ENCODE results near the gene DCTD. TPM values are rescaled to one million over a fixed set of nuclear protein-coding genes. Genes with fewer than 3 reads are reported as not detected.

Gene DCTD
- total RNA-seq, 1 experiment from 2014 or later = 126 TPM

DNA sequence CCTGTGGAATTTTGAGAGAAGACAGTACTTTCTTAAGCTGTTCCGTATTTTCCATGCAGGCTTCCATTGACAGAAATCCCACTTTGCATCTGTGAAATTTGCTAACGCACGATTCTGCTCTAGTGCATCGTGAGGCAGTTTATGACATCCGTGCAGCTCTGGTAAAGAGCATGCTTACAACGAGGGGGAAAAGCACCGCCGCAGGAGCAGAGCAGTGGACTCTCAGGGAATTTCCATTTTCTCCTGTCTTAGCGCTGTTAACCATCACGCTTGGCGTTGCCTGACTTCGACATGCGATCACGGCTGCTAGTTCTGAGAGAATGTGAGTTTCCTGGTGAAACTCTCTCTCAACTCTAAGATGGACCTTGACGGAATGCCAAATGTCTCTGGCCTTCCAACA lies 43.9 kb downstream of the DCTD start:
- DNase-seq (ENCODE audit: low spot score) = no peak

DNA sequence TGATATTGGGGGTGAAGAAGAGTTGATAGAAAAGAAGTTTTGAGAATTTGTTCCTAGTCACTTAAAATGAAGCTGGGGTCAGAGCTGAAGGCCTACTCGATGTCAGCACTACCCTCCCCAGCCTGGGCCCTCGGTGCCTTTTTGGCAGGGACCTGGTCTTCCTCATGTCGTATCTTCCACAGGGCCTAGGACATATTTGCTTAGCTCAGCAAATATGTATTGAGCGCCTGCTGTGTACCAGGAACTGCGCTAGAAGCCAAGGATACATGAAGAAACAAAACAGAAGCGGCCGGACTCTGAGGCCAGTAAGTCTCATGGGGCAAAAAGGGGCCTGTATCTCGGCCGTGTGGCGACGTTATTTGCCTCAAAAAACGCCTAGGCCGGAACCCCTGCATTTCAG lies 44.3 kb downstream of the DCTD start:
- DNase-seq (ENCODE audit: low spot score) = no peak

DNA sequence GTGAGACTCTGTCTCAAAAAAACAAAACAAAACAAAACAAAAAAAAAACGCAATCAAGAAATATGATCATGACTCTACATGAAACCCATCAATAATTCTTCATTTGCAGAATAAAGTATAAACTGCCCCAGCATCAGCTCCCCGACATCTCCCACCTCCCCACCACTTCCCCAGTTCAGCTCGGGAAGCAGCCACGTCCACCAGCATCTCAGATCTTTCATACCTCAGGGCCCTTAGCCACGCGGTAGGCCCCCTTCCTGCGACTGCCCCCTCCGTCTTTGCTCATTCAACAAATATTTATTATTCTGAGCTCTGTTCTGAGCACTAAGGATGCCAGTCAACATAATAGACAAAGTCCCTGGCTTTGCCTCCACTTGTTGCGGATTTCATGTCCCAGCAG lies 45.6 kb downstream of the DCTD start:
- DNase-seq (ENCODE audit: low spot score) = no peak

DNA sequence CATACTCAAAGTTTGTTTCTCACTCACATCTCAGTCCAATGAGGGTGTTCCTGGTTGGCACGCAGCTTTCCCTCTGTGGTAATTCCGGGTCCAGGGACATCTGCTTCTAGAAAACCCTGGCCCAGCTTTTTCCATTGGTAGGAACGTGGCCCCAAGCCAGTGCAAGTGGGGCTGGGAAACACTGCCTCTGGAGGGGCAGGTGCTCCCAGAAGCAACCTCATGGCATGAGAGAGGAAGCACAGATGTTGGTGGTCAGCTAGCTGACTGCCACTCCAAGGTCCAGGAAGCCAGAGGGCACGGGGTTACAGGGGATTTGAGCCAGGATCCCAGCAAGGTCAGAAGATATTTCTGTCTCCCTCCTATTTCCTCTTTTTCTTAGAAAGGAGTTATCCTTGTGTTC lies 47.5 kb downstream of the DCTD start:
- DNase-seq (ENCODE audit: low spot score) = no peak

DNA sequence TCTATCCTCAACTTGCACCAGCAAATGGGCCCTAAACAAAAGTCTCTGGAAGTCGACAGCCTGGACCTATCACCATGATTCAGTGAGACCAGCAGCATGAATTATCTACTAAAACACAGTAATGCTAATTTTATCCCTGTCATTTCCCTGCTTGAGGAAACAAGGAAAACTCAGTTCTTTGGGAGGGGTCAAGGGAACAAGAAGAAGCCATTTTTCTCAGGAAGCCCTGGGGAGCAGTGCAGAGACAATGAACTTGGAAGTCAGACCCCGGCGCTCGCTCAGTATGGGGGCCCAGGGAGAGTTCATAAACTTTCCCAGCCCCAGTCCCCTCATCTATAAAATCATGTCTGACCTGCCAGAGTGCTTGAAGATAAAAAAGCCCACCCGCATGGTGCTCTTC lies 50.4 kb downstream of the DCTD start:
- DNase-seq (ENCODE audit: low spot score) = no peak

DNA sequence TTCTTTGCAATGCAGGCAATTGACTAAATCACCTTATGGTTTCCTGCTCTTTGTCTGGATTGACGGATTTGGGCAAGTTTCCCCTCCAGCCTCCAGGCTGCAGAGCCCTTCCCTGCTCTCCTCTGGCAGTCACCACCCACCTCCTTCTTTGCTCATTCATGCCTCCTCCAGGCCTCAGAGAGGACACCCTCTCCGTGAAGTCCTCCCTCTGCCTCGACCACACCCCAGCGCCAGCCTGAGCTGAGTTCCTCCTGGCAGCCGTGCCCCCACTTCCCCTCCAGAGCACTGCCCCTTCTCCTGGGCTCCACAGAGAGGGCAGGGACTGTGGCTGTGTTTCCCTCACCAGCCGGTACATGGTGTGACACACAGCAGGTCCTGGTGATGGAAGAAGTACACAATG lies 53.7 kb downstream of the DCTD start:
- no peak for DNase-seq (ENCODE audit: low spot score)

DNA sequence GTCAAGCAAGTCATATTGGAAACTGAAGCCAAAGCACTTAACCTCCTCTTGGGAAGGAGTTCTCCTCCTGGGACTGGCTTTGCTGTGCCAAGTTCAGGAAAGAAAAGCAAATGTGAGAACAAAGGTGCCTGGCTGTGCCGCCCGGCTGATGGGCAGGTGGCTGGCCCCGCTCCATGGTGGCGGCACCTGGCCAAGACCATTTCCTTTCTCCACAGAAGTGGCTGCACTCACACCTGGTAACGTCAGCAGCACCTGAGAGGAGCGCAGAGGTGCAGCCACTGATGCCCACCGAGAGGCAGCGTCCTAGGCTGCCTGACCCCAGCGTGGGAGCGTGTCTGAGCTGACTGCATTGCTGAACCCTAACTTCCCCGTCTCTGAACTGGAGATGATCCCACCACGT lies 54.3 kb downstream of the DCTD start:
- DNase-seq (ENCODE audit: low spot score) = no peak

DNA sequence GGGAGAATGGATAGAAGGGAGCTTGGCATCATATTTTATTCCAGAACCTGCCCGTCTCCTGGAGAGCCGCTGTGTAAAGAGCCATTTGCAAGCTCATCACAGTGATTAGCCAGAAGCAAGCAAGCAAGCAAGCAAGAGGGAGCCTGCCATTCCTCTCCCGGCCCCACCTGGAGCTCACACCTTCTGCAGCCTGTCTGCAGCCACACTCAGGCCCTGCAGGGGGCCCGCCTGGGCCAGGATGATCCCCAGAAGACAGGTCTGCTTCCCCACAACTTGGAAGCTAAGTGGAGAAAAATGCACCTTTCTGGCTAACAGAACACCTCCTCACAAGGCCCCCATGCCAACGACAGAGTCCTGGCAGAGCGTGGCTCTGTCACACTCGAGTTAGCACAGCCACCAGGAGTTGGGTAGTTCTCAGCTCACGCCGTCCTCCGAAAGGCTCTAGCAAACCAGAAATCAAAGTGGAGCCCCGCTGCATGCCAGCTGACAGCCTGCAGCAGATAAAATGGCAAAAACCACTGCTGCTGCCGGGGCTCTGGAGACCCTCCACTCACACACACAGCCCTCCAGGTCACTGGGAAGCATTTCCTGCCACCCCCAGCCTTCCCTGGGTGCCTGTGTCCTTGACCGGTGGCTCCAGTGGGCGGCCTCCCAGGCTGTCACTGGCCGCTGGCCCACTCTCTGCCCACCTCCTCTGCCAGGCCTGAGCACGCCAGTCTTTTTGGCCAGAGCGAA lies 54.9 kb downstream of the DCTD start:
- DNase-seq (ENCODE audit: low spot score) = no peak

DNA sequence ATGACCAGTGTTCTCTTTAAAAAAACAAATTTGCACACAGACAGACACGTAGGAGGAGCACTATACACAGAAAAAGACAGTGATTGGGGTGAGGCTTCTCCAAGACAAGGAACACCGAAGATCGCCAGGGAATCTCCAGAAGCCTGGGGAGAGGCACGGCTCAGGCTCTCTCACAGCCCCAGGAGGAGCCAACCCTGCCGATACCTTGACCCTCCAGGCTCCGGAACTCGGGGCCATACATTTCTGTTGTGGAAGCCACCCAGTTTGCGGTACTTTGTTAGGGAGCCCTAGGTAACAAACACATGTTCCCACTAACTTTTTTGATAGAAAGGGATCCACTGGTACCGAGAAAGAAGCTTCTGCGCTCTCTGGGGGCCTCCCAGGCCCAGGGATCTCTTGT lies 55.8 kb downstream of the DCTD start:
- DNase-seq (ENCODE audit: low spot score) = no peak

DNA sequence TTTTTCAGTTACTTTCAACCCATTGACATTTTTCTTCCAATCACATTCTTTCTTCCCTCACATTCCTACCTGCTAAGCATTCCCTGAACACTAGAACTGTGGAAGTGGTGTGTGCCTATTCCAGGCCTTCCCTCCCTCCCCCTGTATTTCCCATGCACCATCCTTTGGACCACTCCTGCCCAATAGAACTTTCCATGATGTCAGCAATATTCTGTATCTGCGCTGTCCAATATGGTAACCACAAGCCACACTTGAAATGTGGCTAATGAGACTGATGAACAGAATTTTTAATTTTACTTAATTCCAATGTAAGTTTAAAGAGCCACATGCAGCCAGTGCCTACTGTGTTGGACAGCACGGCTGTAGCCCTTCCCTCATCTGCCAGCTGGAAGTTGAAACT lies 57.5 kb downstream of the DCTD start:
- no peak for DNase-seq (ENCODE audit: low spot score)

DNA sequence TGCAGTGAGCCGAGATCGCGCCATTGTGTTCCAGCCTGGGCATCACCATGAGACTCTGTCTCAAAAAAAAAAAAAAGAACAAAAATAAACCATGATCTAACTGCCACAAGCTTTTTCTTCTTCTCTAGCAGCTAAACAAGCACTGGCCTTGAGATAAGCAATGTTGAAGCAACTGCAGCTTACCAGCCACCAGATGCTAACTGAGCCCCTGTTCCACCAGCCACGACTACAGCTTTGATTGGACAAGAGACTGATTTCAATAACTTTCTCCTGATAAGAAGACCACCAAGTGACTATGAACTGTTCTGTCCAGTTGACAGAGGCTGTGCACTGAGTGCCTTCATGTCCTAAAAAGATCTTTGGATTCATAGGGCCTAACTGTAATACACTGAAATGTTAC lies 58.5 kb downstream of the DCTD start:
- no peak for DNase-seq (ENCODE audit: low spot score)

DNA sequence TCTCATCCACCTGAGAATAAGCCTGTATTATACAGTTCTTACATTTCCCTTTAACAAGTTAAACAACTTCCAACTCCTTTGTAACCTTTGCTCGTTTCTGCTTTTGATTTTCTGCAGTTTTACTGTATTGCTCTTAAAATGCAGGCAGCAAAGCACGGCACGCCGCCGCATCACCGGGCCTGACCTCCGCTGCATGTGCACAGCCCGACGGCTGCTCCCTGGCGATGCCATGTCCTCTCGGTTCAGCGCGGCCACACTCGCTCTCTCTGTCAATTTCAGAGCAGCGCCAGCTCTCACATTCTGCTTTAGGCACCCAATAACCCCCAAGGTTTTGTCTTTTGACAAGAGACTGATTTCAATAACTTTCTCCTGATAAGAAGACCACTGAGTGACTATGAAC lies 60.3 kb downstream of the DCTD start:
- no peak for DNase-seq (ENCODE audit: low spot score)

DNA sequence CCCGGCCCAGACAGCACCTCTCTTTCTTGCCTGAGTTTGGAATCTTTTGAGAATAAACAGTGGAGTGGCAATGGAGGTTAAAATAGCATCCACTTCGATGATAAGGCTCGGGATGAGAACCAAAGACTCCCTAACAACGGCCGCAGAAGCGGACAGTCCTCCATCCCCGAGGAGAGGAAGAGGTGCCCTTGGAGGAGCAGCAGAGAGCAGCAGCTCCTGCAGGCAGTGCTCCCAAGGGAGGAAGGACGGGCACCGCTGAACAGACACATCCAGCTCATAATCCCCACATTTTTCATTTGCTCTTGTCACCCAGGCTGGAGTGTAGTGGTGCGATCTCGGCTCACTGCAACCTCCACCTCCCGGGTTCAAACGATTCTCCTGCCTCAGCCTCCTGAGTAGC lies 61.3 kb downstream of the DCTD start:
- DNase-seq (ENCODE audit: low spot score) = no peak

DNA sequence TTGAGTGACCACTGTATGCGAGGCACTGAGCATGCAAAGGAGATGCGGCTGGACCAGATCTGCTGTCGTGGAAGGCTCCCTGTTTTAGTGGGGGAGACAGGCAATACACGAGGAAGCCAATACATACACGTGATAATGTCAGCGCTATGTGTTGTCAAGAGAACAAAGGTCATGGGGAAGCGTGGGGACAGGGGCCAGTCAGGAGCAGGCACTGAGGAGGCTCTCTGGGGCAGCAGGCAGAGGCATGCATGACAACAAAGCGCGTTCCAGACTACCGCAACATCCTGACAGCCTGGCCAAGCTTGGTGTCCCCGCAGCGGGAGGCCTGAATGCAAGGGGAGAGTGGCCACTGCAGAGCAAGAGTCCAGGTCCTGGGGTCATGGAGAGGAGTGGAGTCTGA lies 61.9 kb downstream of the DCTD start:
- no peak for DNase-seq (ENCODE audit: low spot score)

DNA sequence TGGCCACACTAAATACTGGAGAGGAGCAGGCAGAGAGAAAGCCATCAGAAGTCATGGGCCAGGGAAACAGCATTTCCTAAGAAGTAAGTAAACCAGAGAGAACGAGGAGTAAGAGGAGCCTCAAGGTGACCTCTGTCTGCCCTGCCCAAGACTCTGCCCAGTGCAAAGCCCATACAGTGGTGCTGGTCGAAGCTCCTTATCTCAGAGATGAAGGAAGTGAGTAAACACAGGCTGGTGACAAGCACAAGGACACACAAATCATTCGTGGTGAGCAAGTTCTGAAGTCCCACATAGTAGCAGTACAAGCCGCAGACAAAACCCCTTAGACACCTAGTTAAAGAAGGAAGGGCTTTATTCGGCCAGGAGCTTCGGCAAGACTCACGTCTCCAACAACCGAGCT lies 62.7 kb downstream of the DCTD start:
- no peak for DNase-seq (ENCODE audit: low spot score)

DNA sequence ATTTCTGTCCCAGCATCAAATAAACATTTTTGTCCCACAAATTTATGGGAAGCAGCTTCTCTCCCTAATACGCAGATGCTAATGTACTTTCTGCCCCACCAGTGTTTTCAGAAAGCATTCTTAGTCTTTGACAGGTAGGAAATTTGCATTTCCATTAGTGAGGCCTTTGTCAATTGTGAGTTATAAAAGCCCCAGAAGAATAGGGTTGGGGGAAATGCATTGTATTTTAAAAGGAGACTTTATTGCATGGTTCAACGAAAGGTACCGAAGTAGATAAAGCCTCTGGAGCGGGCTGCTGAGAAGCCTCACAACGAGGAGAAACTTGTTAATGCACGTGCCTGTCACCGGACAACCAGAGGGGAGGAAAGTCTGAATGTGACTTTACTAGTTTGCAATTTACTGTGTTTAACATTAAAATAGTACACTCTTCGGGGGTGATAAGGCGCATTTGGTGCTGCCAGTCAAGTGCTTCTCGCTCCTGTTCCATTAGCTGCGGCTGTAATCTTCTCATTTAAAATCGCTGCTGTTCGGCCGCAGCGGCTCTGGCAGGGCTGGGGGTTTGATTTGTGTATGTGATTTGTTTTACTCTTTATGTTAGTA lies 63.4 kb downstream of the DCTD start:
- DNase-seq (ENCODE audit: low spot score) = no peak

DNA sequence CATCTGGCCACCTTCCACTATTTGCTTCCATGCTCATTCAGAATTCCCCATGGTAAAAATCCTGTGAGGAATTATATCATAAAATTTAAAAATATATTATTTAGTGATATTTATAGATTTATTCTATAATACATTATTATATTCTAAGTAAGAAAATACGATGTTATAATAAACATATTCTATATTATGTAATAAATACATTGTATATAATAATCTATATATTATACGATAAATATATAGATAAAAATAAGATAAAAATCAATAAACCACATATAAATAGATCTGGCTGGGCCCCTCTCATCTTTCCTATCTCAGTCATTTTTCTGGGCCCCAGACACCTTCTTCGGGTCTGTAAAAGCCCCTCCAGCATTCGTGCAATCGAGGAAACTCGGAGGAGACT lies 68.5 kb downstream of the DCTD start:
- no peak for DNase-seq (ENCODE audit: low spot score)

DNA sequence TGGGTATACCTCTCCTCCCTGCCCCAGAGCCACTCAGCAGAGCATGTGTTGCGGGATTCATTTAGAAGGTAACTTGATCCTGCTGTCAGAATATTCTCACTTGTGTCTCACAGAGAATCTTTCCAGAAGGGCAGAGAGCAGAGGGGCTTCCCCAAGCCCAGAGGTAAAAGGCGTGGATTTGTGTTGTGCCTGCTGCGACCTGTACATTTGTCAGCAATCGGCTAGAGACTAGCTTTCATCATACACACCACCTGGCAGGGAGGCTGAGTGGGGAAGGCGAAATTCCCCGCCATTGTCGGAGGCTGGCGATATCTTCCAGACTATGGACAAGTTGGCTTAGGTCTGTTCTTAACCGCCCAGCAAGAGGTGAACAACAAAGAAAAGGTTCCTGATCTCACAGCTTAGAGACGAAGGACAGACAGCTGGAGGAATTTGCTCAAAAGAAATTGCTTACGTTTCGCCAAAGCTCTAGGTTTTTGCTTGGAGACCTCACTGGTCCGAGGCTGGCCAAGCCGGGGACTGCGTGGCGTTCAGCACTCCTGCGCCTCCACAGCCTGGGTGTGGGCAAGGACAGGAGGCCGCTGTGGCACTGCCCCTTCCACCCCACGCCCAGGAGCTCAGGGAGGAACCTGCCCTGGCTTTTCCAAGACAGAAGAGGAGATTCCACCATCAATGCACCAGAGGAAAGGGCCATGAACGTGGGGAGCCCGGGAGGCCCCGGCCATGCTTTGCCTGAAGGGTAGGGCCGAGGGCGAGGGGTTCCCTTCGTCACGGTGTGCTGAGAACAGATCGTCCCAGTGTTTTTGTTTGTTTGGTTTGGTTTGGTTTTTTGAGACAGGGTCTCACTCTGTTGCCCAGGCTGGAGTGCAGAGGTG lies 69.4 kb downstream of the DCTD start:
- DNase-seq (ENCODE audit: low spot score) = no peak

DNA sequence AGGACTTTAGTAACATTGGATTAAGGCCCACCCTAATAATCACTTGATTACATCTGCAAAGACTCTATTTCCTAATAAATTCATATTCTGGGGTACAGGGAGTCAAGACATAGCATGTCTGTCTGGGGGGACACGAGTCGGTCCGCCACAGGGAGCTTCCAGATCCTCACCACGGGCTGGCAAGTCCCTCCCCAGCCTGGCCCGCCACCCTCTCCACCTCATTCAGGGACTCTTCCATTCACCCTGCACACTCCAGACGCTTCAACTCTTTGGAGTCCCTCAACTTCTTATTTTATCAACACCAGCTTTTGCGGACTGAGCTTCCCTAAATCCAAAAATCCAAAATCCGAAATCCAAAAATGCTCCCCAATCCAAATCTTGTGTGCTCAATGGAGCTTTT lies 71.2 kb downstream of the DCTD start:
- no peak for DNase-seq (ENCODE audit: low spot score)

DNA sequence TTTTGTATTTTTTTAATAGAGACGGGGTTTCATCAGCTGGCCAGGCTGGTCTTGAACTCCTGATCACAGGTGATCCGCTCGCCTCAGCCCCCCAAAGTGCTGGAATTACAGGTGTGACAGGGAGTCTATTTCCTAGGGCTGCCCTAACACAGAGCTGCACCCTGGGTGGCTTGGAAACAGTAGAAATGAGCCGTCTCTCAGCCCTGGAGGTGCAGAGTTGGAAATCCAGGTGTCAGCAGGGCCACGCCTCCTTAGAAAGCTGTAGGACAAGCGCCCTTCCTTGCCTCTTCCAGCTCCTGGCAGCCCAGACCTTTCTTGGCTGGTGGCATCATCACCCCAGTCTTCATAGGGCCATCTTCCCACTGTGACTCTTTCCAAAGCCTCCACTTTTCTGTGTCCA lies 71.6 kb downstream of the DCTD start:
- DNase-seq (ENCODE audit: low spot score) = no peak

DNA sequence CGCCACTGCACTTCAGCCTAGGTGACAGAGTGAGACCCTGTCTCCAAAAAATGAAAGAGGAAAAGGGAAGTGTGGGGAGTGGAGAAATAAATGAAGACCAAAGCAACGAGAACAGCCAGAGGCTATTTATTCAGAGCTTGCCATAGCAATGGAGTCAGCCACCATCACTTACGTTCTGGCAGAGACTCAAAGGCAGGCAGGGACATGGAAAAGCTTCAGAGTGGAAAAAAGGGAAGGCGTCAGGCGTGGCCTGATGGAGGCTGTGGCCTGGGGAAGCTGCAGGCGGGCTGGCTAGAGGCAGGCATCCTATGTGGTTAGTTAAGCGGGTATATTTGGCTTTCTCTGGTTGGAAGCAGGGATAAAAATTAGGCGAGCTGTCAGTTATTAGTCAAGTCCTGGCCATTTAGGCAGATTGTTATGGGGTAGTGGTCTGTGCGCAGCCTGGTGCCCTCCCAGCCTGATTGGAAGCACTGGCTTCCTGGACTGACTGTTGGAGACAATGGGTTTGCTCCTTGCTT lies 73.3 kb downstream of the DCTD start:
- no peak for DNase-seq (ENCODE audit: low spot score)

DNA sequence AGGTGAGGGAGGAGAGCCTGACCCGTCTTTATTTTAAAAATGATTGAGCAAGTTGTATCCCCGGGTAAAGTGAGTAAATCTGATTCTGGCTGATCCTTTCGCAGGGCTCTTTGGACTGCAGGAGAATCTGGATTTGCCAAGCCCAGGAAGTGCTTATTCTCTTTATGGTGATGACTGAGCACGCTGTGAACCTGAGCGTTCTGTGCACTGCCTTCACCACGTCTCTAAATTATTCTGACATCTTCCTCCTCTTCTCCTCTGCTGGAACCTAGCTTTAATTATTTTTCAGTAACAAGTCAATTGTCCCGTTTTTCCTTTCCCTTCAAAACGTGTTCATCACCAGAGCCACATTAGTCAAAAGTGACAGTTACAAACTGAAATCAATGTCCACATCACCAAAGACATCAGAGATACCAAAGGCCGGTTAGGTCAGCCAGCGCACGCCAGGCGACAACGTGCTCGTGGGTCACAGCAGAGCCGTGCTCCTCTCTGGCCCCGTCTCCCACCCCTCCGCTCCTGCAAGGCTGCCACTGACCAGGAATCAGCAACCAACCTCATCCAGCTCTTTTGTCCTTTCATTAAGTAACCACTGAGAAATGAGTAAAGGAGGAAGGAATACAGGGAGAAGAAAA lies 74.3 kb downstream of the DCTD start:
- no peak for DNase-seq (ENCODE audit: low spot score)
